Hindlimb muscle (tissue), 1 donor: ENCODE measurements around the gene WDR5B. TPM values are rescaled to one million over a fixed set of nuclear protein-coding genes. Genes with fewer than 3 reads are reported as not detected.

Source experiments
- DNase-seq: peaks from one replicate; pipeline ENCODE4 v3.0.0-alpha.2; 2013
- polyA plus RNA-seq: library from polyadenylated mRNA; unstranded; fragments of 120-200 nt; gene quantifications from one replicate; pipeline ENCODE4 v1.2.1, GENCODE V29; 2013; ENCODE audit not compliant: insufficient read length

The WDR5B gene
- polyA plus RNA-seq, 1 donor, result 4.9 TPM

- no peak for DNase-seq
Measured at GRCh38 chr3:122365073-122365472, 50.8 kb downstream of the WDR5B start.

DNA sequence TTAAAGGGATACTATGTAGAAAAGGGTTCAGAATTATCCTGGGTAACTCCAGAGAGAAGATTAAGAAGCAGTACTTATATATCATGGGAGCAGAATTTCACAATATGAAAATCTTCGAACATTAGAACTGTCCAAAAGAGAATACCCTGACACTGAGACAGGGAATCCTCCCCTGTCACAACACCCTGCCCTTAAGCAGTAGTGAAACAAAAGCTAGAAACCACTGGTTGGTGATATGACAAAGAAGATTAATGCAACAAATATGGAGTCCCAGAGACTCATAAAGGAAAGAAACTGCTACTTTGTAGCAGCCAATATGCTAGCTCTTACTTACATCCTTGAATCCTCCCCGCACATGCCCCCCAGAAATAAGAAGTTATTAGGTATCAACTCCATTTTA lies 51.4 kb downstream of the WDR5B start:
- DNase-seq, result no peak

Other genes with a start within 250 kb of the WDR5B start
- not detected for gene CASR, start 232.4 kb downstream of the WDR5B start, polyA plus RNA-seq
- 0.80 TPM for gene CSTA, start 90.8 kb downstream of the WDR5B start, polyA plus RNA-seq
- 26.1 TPM for gene MIX23, start 32.8 kb downstream of the WDR5B start, polyA plus RNA-seq
- gene FAM162A, start 31.9 kb downstream of the WDR5B start, polyA plus RNA-seq, result 28.5 TPM
- 40.9 TPM for gene KPNA1, start 98.9 kb upstream of the WDR5B start, polyA plus RNA-seq
- 13.7 TPM for gene PARP9, start 148.2 kb upstream of the WDR5B start, polyA plus RNA-seq
- gene DTX3L, start 148.3 kb upstream of the WDR5B start, polyA plus RNA-seq, result 8.6 TPM
- gene PARP15, start 161.6 kb upstream of the WDR5B start, polyA plus RNA-seq, result 2.8 TPM